PC-3 (cell line): Measurements from ENCODE around the gene DIAPH1.

ENCODE experiments used
- CTCF ChIP-seq: fragments of 300-600 bp; sonication (generic); conservative IDR thresholded peaks from 2 replicates; pipeline ENCODE4 v1.5.1; 2017; ENCODE audit warnings: antibody characterized with exemption, low read depth, mild to moderate bottlenecking, low read length
- EZH2 ChIP-seq: fragments of 300-600 bp; sonication (generic); IDR thresholded peaks from one replicate; pipeline ENCODE4 v1.6.1; 2017; ENCODE audit warnings: antibody characterized with exemption, mild to moderate bottlenecking, low read length; ENCODE audit not compliant: unreplicated experiment
- EZH2phosphoT487 ChIP-seq: fragments of 300-600 bp; sonication (generic); IDR thresholded peaks from 2 replicates; pipeline ENCODE4 v1.6.1; 2018; ENCODE audit warnings: mild to moderate bottlenecking, antibody characterized with exemption, low read length, borderline replicate concordance

- TF ChIP-seq CTCF (peak; percentile 82), EZH2 (no peak), EZH2phosphoT487 (no peak)
These were observed 46.1 kb upstream of the DIAPH1 start for GRCh38 chr5:141664733-141665461.
